Transverse colon (tissue), 4 donors: ENCODE measurements around the gene EGLN2. TPM values are rescaled to one million over a fixed set of nuclear protein-coding genes. Genes with fewer than 3 reads are reported as not detected.
"Not testable (repeated sequence)": the region's sequence is repeated elsewhere in the genome, so short reads cannot be mapped to it uniquely, and the experiment has no call there.

Experiments used
- DNase-seq: peaks from one replicate; pipeline ENCODE4 v3.0.0-alpha.2; 2019
- H3K27ac ChIP-seq, 4 donors: fragments of 200-600 bp; sonication (generic); 2 replicates each; pipeline ENCODE4 v1.5.1; 2016 to 2018; ENCODE audit warnings: inconsistent platforms in 4 of 4
- H3K27me3 ChIP-seq: fragments of 200-600 bp; sonication (generic); 2 replicates; pipeline ENCODE4 v1.5.1; 2017; ENCODE audit warnings: inconsistent platforms
- H3K36me3 ChIP-seq, 4 donors: fragments of 200-600 bp; sonication (generic); 2 replicates each; pipeline ENCODE4 v1.5.1; 2017 to 2019; ENCODE audit warnings: inconsistent platforms in 4 of 4
- H3K4me1 ChIP-seq, 4 donors: fragments of 200-600 bp; sonication (generic); 2 replicates each; pipeline ENCODE4 v1.5.1; 2017 to 2020; ENCODE audit warnings: inconsistent platforms in 4 of 4
- H3K4me3 ChIP-seq, 4 donors: fragments of 200-600 bp; sonication (generic); 1 replicate in 1 of 4; 2 replicates in 3 of 4; pipeline versions ENCODE4 v1.5.1 to v1.6.1; 2017 to 2019; ENCODE audit warnings: inconsistent platforms in 4 of 4
- H3K9me3 ChIP-seq, 2 donors: fragments of 200-600 bp; sonication (generic); 2 replicates each; pipeline ENCODE4 v1.5.1; 2017 to 2019; ENCODE audit warnings: inconsistent platforms in 2 of 2
- CTCF ChIP-seq, 5 experiments: fragments of 200-600 bp in 3 of 5; fragments of 450-650 bp in 2 of 5; sonication (generic) in 3 of 5; IDR thresholded peaks; 1 replicate in 2 of 5; 2 replicates in 3 of 5; pipeline ENCODE4 v1.5.1; 2016 to 2017; ENCODE audit warnings: antibody characterized with exemption in 5 of 5, inconsistent platforms in 3 of 5, mild to moderate bottlenecking in 2 of 5, moderate library complexity in 1 of 5
- EP300 ChIP-seq: sonication (generic); formaldehyde crosslinking; IDR thresholded peaks from one replicate; pipeline ENCODE4 v1.6.1; 2017; ENCODE audit warnings: antibody characterized with exemption, low read depth
- POLR2A ChIP-seq: fragments of 450-650 bp; IDR thresholded peaks from one replicate; pipeline ENCODE4 v1.6.1; 2016; ENCODE audit warnings: antibody characterized with exemption, mild to moderate bottlenecking, moderate library complexity
- POLR2AphosphoS5 ChIP-seq, 3 donors: sonication (generic); formaldehyde crosslinking; IDR thresholded peaks; one replicate each; pipeline ENCODE4 v1.6.1; 2016; ENCODE audit warnings: antibody characterized with exemption in 3 of 3
- WGBS, 2 donors: methylation state at CpG; one replicate each; pipeline ENCODE4 v1.1.5; 2018; ENCODE audit warnings: low coverage in 1 of 2; 5-methylcytosine and 5-hydroxymethylcytosine counted together
- in situ Hi-C, 4 donors: fragments of 200-750 bp; cut with MboI; loops; one replicate each; pipeline versions ENCODE4 v1.15.0 to v1.15.1; 2017; ENCODE audit warnings: low sequenced_read_pairs in 3 of 4, low pct_ligation_motif_present in 1 of 4, low pct_unique_long_range_greater_than_20kb in 1 of 4
- intact Hi-C: fragments of 100-400 bp; cut with DNase I; formaldehyde crosslinking; loops from one replicate; pipeline ENCODE4 v1.15.1; 2023; ENCODE audit warnings: low total_unique reads
- total RNA-seq, 4 donors: library from RNA; depleted of rRNA; stranded (reverse); fragments of >200 nt; gene quantifications; one replicate each; pipeline ENCODE4 v1.1.0, GENCODE V29; 2016

EGLN2 gene
- total RNA-seq, 4 donors from 2014 or later, result 102 to 123 (median 115) TPM

GRCh38 chr19:40836754-40837429 lies 37.9 kb downstream of the EGLN2 start:
- intact Hi-C loops, result no loop called here

DNA sequence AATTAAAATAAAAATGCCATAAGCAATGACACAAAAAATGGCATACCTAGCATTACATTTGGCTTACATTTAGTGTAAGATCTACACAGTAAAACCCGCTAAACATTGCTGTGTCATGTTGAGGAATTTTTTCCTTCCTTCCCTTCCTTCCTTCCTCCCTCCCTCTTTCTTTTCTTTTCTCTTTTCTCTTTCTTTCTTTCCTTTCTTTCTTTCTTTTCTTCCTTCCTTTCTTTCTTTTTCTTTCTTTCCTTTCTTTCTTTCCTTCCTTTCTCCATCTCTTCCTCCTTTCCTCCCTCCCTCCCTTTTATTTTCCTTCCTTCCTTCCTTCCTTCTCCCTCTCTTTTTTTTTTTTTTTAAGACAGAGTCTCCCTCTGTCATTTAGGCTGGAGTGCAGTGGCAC lies 39.5 kb downstream of the EGLN2 start:
- H3K4me1 ChIP-seq, H3K9me3 ChIP-seq, H3K4me3 ChIP-seq, DNase-seq, H3K36me3 ChIP-seq, H3K27me3 ChIP-seq, in situ Hi-C loops, intact Hi-C loops, H3K27ac ChIP-seq: not testable (repeated sequence)
- WGBS, 2 donors, result 84% methylated on average over 1 of the region's 1 CpG; no CpG with 5 or more reads in 1 of the 2 donors

More at GRCh38 chr19:40836754-40837429, 37.9 kb downstream of the EGLN2 start:
- 74 to 86% methylated on average over 6 of the region's 6 CpGs for WGBS, 2 donors
- DNase-seq, result no peak
- H3K9me3 ChIP-seq, result no peaks in the 10 kb centered on the region
- H3K4me1 ChIP-seq, result peaks cover 0 to 19% (median 7%) of the 10 kb centered on the region in 4 donors
- H3K27ac ChIP-seq, result no peak overlapping the region
- in situ Hi-C loops, result no loop called here
- H3K4me3 ChIP-seq, result no peak overlapping the region
- H3K36me3 ChIP-seq, result no peaks in the 10 kb centered on the region
- TF ChIP-seq EP300 (no peak), CTCF (IDR thresholded peaks at IDR 0.05) (no peak), POLR2AphosphoS5 (IDR thresholded peaks at IDR 0.05) (no peak), POLR2A (no peak)
- H3K27me3 ChIP-seq, result no peaks in the 10 kb centered on the region

GRCh38 chr19:40842012-40842411 lies 43.0 kb downstream of the EGLN2 start:
- DNase-seq, H3K4me1 ChIP-seq, H3K27me3 ChIP-seq, H3K36me3 ChIP-seq, intact Hi-C loops, H3K9me3 ChIP-seq, in situ Hi-C loops, H3K27ac ChIP-seq, H3K4me3 ChIP-seq: not testable (repeated sequence)
- WGBS, 2 donors, result 79 to 97% methylated on average over 2 to 3 of the region's 3 CpGs

GRCh38 chr19:40842997-40843652 lies 44.1 kb downstream of the EGLN2 start:
- H3K27ac ChIP-seq, H3K27me3 ChIP-seq, H3K36me3 ChIP-seq, H3K4me1 ChIP-seq, intact Hi-C loops, DNase-seq, H3K9me3 ChIP-seq, in situ Hi-C loops: not testable (repeated sequence)
- H3K4me3 ChIP-seq, result peak overlapping the region in 2 of 4 donors; percentile 12 to 25
- WGBS, 2 donors, result 63 to 67% methylated on average over 6 to 9 of the region's 12 CpGs

GRCh38 chr19:40843653-40844052 lies 44.7 kb downstream of the EGLN2 start:
- in situ Hi-C loops, result not testable (repeated sequence)

GRCh38 chr19:40846722-40847121 lies 47.7 kb downstream of the EGLN2 start:
- H3K9me3 ChIP-seq, intact Hi-C loops, H3K4me3 ChIP-seq, H3K27ac ChIP-seq, H3K4me1 ChIP-seq, H3K36me3 ChIP-seq, DNase-seq: not testable (repeated sequence)
- in situ Hi-C loops, result loop anchor here in 1 of 4 donors (5.0 kb wide), 1 partner anchor 36 kb away; the partner anchor contains the start of gene CYP2A7
- WGBS, 2 donors, result 63 to 89% methylated on average over 1 to 8 of the region's 8 CpGs
- H3K27me3 ChIP-seq, result peaks cover 13% of the 10 kb centered on the region

More at GRCh38 chr19:40843653-40844052, 44.7 kb downstream of the EGLN2 start:
- H3K27me3 ChIP-seq, H3K9me3 ChIP-seq, H3K4me1 ChIP-seq, intact Hi-C loops, H3K27ac ChIP-seq, DNase-seq, H3K36me3 ChIP-seq: not testable (repeated sequence)
- WGBS, 2 donors, result 8% methylated on average over 2 of the region's 19 CpGs; no CpG with 5 or more reads in 1 of the 2 donors
- H3K4me3 ChIP-seq, result peak overlapping the region in 2 of 4 donors; percentile 12 to 25

GRCh38 chr19:40850277-40850676 lies 51.3 kb downstream of the EGLN2 start, which contains the start of gene CYP2A6:
Gene CYP2A6, minus strand, starts transcription at chr19:40850447. Its CDS starts 21 bp downstream, at chr19:40850426.
- H3K9me3 ChIP-seq, in situ Hi-C loops, H3K4me3 ChIP-seq, H3K4me1 ChIP-seq, H3K36me3 ChIP-seq, intact Hi-C loops, H3K27ac ChIP-seq, DNase-seq: not testable (repeated sequence)
- WGBS, 2 donors, result 65% methylated on average over 3 of the region's 3 CpGs; no CpG with 5 or more reads in 1 of the 2 donors
- peaks cover 13% of the 10 kb centered on the region for H3K27me3 ChIP-seq

DNA sequence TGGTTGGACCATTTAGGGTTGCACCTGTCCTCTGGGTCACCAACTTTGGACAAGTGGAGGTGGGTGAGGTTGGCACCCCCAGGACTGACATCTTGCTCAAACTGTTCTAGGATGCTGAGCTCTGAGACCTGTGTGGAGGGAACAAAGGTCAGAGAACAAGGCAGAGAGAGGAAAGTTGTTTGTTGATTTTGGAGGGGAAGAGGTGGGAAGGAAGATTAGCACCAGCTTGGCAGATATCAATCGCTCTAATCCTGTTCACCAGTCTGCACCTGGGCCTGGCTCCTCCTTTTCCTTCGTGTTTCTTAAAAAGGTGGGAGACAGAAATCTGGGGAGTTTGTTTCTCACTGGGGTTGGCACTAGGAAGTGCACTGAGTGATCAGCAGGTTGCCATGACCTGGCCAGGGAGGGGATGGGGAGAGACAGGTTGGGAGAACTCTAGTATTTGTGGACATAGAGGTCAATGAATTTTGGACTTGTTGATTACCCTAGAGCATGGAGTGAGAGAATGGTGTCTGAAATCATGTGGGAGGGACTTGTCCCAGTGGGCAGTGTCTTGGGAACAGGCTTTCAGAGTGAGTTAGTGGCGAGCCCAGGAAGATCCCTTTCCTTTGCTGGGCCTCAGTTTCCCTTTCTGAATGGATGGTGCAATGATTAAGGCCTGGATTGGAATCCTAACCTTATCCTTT lies 53.6 kb downstream of the EGLN2 start:
- H3K27ac ChIP-seq, H3K9me3 ChIP-seq, H3K4me1 ChIP-seq, H3K36me3 ChIP-seq, H3K4me3 ChIP-seq, in situ Hi-C loops, intact Hi-C loops, DNase-seq: not testable (repeated sequence)
- 49 to 50% methylated on average over 1 to 2 of the region's 3 CpGs for WGBS, 2 donors
- H3K27me3 ChIP-seq, result peaks cover 13% of the 10 kb centered on the region
